Mammary epithelial cell (primary cell): ENCODE measurements around the gene HOXA3.

ENCODE experiments used
- CTCF ChIP-seq, 2 donors: IDR thresholded peaks in 1 of 2; conservative IDR thresholded peaks in 1 of 2; 2 replicates each; pipeline ENCODE4 v1.5.1; 2011 to 2012; ENCODE audit warnings: inconsistent platforms in 2 of 2, low read length in 2 of 2, mild to moderate bottlenecking in 2 of 2, control low read depth in 1 of 2, low read depth in 1 of 2; ENCODE audit not compliant: insufficient read depth in 1 of 2; ENCODE audit errors: extremely low read depth in 1 of 2
- EZH2 ChIP-seq: IDR thresholded peaks from 2 replicates; pipeline ENCODE4 v1.6.1; 2012; ENCODE audit warnings: low read length, inconsistent platforms, borderline replicate concordance

GRCh38 chr7:27103489-27104226 is 48.7 kb downstream of the HOXA3 start:
- TF ChIP-seq CTCF (conservative IDR thresholded peaks at IDR 0.05 in 1 of 2, IDR thresholded peaks at IDR 0.05 in 1 of 2; ENCODE audit: extremely low read depth in 1 of 2, insufficient read depth in 1 of 2, low read depth in 1 of 2, low read length in 2 of 2) (no peak), EZH2 (no peak)
